IMR-90 (cell line): ENCODE data around the gene KRIT1.

Experiments
- MAFK ChIP-seq: IDR thresholded peaks from 2 replicates; pipeline ENCODE4 v1.6.1; 2012; ENCODE audit warnings: low read depth, low read length, improper control_type of control experiment
- MAZ ChIP-seq: IDR thresholded peaks from 2 replicates; pipeline ENCODE4 v1.6.1; 2012; ENCODE audit warnings: low read depth, mild to moderate bottlenecking, low read length, improper control_type of control experiment, moderate library complexity, borderline replicate concordance
- MXI1 ChIP-seq: IDR thresholded peaks from 2 replicates; pipeline ENCODE4 v1.6.1; 2012; ENCODE audit warnings: low read depth, mild to moderate bottlenecking, low read length, moderate library complexity, borderline replicate concordance
- TF ChIP-seq, protein P1 (sequence below): conservative IDR thresholded peaks from 2 replicates; pipeline ENCODE4 v1.5.1; 2012; ENCODE audit warnings: mild to moderate bottlenecking, low read depth, low read length, improper control_type of control experiment

DNA sequence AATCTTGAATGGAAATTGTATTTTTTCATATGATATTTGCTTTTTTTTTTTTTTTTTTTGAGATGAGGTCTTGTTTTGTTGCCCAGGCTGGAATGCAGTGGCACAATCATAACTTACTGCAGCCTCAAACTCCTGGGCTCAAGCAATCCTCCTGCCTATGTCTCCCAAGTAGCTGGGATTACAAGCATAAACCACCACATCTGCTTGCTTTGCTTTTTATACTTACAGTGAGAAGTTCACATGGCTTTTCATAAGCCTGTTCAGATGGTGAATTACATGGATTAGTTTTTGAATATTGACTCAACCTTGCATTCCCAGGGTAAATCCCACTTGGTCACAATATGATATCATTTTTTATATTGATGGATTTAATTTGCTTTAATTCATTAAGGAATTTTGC lies 88.7 kb downstream of the KRIT1 start:
- TF ChIP-seq, protein P1, sequence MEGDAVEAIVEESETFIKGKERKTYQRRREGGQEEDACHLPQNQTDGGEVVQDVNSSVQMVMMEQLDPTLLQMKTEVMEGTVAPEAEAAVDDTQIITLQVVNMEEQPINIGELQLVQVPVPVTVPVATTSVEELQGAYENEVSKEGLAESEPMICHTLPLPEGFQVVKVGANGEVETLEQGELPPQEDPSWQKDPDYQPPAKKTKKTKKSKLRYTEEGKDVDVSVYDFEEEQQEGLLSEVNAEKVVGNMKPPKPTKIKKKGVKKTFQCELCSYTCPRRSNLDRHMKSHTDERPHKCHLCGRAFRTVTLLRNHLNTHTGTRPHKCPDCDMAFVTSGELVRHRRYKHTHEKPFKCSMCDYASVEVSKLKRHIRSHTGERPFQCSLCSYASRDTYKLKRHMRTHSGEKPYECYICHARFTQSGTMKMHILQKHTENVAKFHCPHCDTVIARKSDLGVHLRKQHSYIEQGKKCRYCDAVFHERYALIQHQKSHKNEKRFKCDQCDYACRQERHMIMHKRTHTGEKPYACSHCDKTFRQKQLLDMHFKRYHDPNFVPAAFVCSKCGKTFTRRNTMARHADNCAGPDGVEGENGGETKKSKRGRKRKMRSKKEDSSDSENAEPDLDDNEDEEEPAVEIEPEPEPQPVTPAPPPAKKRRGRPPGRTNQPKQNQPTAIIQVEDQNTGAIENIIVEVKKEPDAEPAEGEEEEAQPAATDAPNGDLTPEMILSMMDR = no peak
- TF ChIP-seq MAFK (no peak), MXI1 (no peak), MAZ (no peak)
